ENCODE measurements around the gene SLC16A4.

SLC16A4 gene

GRCh38 chr1:110321846-110322245 lies 69.0 kb downstream of the SLC16A4 start:
- DNase-seq, result no peak

GRCh38 chr1:110321045-110321444 lies 69.8 kb downstream of the SLC16A4 start:
- no peak for DNase-seq

- no peak for DNase-seq
These were observed 70.7 kb downstream of the SLC16A4 start for GRCh38 chr1:110320168-110320518.

- no peak for DNase-seq
These were observed 71.3 kb downstream of the SLC16A4 start for GRCh38 chr1:110319332-110320167.

GRCh38 chr1:110318046-110318445 lies 72.8 kb downstream of the SLC16A4 start:
- no peak for DNase-seq

GRCh38 chr1:110316735-110317134 lies 74.1 kb downstream of the SLC16A4 start:
- no peak for DNase-seq
